ENCODE measurements around the gene CES4A.

- TF ChIP-seq CTCF (conservative IDR thresholded peaks at IDR 0.05): no peak
- no peak for TF ChIP-seq EZH2 (IDR thresholded peaks at IDR 0.05; ENCODE audit: low read depth)
These were observed 27.8 kb downstream of the CES4A start for GRCh38 chr16:67016143-67016542.
